HUDEP-2 (cell line): ENCODE measurements around the gene OR1M1.

Experiments used
- DNase-seq, 76 experiments: peaks; one replicate each; lab custom pipeline; 2025; ENCODE audit not compliant: unreplicated experiment in 76 of 76; lab: John Stamatoyannopoulos, UW

OR1M1 gene

GRCh38 chr19:9073806-9074205, 13.1 kb upstream of the OR1M1 start:
- DNase-seq: no peak

GRCh38 chr19:9075064-9075949, 11.6 kb upstream of the OR1M1 start:
- DNase-seq: peak in 75 of 76 experiments; percentile 27 to 97 (median 92)

- no peak for DNase-seq
Measured at GRCh38 chr19:9076901-9077300, 10.0 kb upstream of the OR1M1 start.

- no peak for DNase-seq
Measured at GRCh38 chr19:9078651-9079050, 8.2 kb upstream of the OR1M1 start.

- DNase-seq: no peak
Measured at GRCh38 chr19:9107375-9107774, 20.5 kb downstream of the OR1M1 start, which contains the start of gene OR7G2. Gene OR7G2 (minus strand): TSS chr19:9107475. CDS start chr19:9103243, 4,232 bp downstream.

GRCh38 chr19:9109959-9110358, 23.1 kb downstream of the OR1M1 start:
- DNase-seq: no peak

GRCh38 chr19:9115307-9115813, 28.5 kb downstream of the OR1M1 start, which contains the start of gene OR7G1:
Gene OR7G1 (minus strand): TSS chr19:9115763. CDS start chr19:9115763, 0 bp downstream.
- no peak for DNase-seq

- no peak for DNase-seq
Measured at GRCh38 chr19:9116547-9116946, 29.7 kb downstream of the OR1M1 start.

- DNase-seq: no peak
Measured at GRCh38 chr19:9126900-9127405, 40.1 kb downstream of the OR1M1 start, which contains the start of gene OR7G3. Gene OR7G3 (minus strand): TSS chr19:9126950. CDS start chr19:9126950, 0 bp downstream.

- DNase-seq: no peak
Measured at GRCh38 chr19:9128171-9128570, 41.3 kb downstream of the OR1M1 start.

- no peak for DNase-seq
Measured at GRCh38 chr19:9130965-9131364, 44.1 kb downstream of the OR1M1 start.

- no peak for DNase-seq
Measured at GRCh38 chr19:9132422-9132821, 45.6 kb downstream of the OR1M1 start.

GRCh38 chr19:9139609-9140158, 52.8 kb downstream of the OR1M1 start:
- peak in 4 of 76 experiments; percentile 7 to 34 (median 22) for DNase-seq

GRCh38 chr19:9140159-9140874, 53.5 kb downstream of the OR1M1 start, which contains the start of gene ZNF317:
Gene ZNF317 (plus strand): TSS chr19:9140397. CDS start chr19:9156017, 15,620 bp downstream.
- peak in 75 of 76 experiments; percentile 56 to 95 (median 88) for DNase-seq

- DNase-seq: peak in 2 of 76 experiments; percentile 6 to 15
Measured at GRCh38 chr19:9144920-9145319, 58.1 kb downstream of the OR1M1 start.
